ENCODE measurements around the gene SETBP1.

The SETBP1 gene

GRCh38 chr18:45102126-45102525 lies 421.4 kb downstream of the SETBP1 start:
- DNase-seq = no peak

- no peak for DNase-seq
These were observed 422.2 kb downstream of the SETBP1 start for GRCh38 chr18:45102863-45103262.

- DNase-seq = no peak
These were observed 422.8 kb downstream of the SETBP1 start for GRCh38 chr18:45103319-45104048.

- no peak for DNase-seq
These were observed 423.3 kb downstream of the SETBP1 start for GRCh38 chr18:45104049-45104395.

- no peak for DNase-seq
These were observed 425.7 kb downstream of the SETBP1 start for GRCh38 chr18:45106331-45106774.

GRCh38 chr18:45107425-45107824 lies 426.7 kb downstream of the SETBP1 start:
- DNase-seq = no peak

- no peak for DNase-seq
These were observed 428.1 kb downstream of the SETBP1 start for GRCh38 chr18:45108754-45109153.

GRCh38 chr18:45109271-45109670 lies 428.6 kb downstream of the SETBP1 start:
- no peak for DNase-seq

GRCh38 chr18:45109706-45110105 lies 429.0 kb downstream of the SETBP1 start:
- DNase-seq = no peak

GRCh38 chr18:45110577-45111501 lies 430.2 kb downstream of the SETBP1 start:
- no peak for DNase-seq

- DNase-seq = no peak
These were observed 430.8 kb downstream of the SETBP1 start for GRCh38 chr18:45111502-45111848.

GRCh38 chr18:45112682-45113081 lies 432.0 kb downstream of the SETBP1 start:
- no peak for DNase-seq

GRCh38 chr18:45116116-45116515 lies 435.4 kb downstream of the SETBP1 start:
- no peak for DNase-seq
